Ascending aorta (tissue), 2 donors: ENCODE measurements around the gene ARPC5. TPM values are rescaled to one million over a fixed set of nuclear protein-coding genes. Genes with fewer than 3 reads are reported as not detected.
A peak's percentile ranks its signal among the peaks of the same experiment; 100 is the strongest.
"Not testable (repeated sequence)": the region's sequence is repeated elsewhere in the genome, so short reads cannot be mapped to it uniquely, and the experiment has no call there.

Experiments used
- DNase-seq, 2 donors: peaks; one replicate each; pipeline ENCODE4 v3.0.0-alpha.2; 2019; ENCODE audit warnings: low spot score in 2 of 2
- H3K27ac ChIP-seq, 2 donors: fragments of 200-600 bp; sonication (generic); one replicate each; pipeline ENCODE4 v1.5.1; 2016 to 2017; ENCODE audit warnings: mild to moderate bottlenecking in 1 of 2
- H3K27me3 ChIP-seq: fragments of 200-600 bp; sonication (generic); one replicate; pipeline ENCODE4 v1.5.1; 2017
- H3K36me3 ChIP-seq, 2 donors: fragments of 200-600 bp; sonication (generic); one replicate each; pipeline ENCODE4 v1.5.1; 2016
- H3K4me1 ChIP-seq, 2 donors: fragments of 200-600 bp; sonication (generic); one replicate each; pipeline ENCODE4 v1.5.1; 2016 to 2017; ENCODE audit warnings: mild to moderate bottlenecking in 1 of 2
- H3K4me3 ChIP-seq, 2 donors: fragments of 200-600 bp; sonication (generic); one replicate each; pipeline ENCODE4 v1.5.1; 2016 to 2017; ENCODE audit warnings: mild to moderate bottlenecking in 1 of 2
- H3K9me3 ChIP-seq, 2 donors: fragments of 200-600 bp; sonication (generic); one replicate each; pipeline ENCODE4 v1.5.1; 2016
- CTCF ChIP-seq, 3 experiments: fragments of 200-600 bp in 2 of 3; fragments of 450-650 bp in 1 of 3; sonication (generic) in 2 of 3; IDR thresholded peaks; one replicate each; pipeline ENCODE4 v1.5.1; 2016 to 2019; ENCODE audit warnings: antibody characterized with exemption in 3 of 3, mild to moderate bottlenecking in 1 of 3, moderate library complexity in 1 of 3
- intact Hi-C: fragments of 100-400 bp; cut with DNase I; formaldehyde crosslinking; loops from one replicate; pipeline ENCODE4 v1.15.1; 2023
- total RNA-seq: library from RNA; depleted of rRNA; stranded (reverse); fragments of >200 nt; gene quantifications from one replicate; pipeline ENCODE4 v1.1.0, GENCODE V29; 2016

ARPC5 gene
- total RNA-seq, 1 donor from 2014 or later = 48.3 TPM

GRCh38 chr1:183622013-183622412 is 13.6 kb downstream of the ARPC5 start:
- Histone ChIP-seq H3K27ac (peak overlapping the region; percentile 39), H3K27me3 (no peaks in the 10 kb centered on the region), H3K36me3 (peaks cover 5 to 14% of the 10 kb centered on the region in 2 donors), H3K9me3 (no peaks in the 10 kb centered on the region), H3K4me1 (peaks cover 15 to 31% of the 10 kb centered on the region in 2 donors), H3K4me3 (no peak overlapping the region)
- no peak for TF ChIP-seq CTCF (IDR thresholded peaks at IDR 0.05)
- intact Hi-C loops = loop anchor here (5.0 kb wide), 2 partner anchors 40 to 75 kb away; no protein-coding TSS in a partner anchor
- DNase-seq = no peak

GRCh38 chr1:183620311-183620710 is 15.3 kb downstream of the ARPC5 start:
- Histone ChIP-seq H3K4me1 (peaks cover 5 to 14% of the 10 kb centered on the region in 2 donors), H3K9me3 (no peaks in the 10 kb centered on the region), H3K36me3 (peaks cover 5 to 8% of the 10 kb centered on the region in 2 donors), H3K4me3 (no peak overlapping the region), H3K27ac (no peak overlapping the region), H3K27me3 (no peaks in the 10 kb centered on the region)
- TF ChIP-seq CTCF (IDR thresholded peaks at IDR 0.05) = no peak
- intact Hi-C loops = loop anchor here (5.0 kb wide), 2 partner anchors 38 to 73 kb away; no protein-coding TSS in a partner anchor
- DNase-seq = no peak

GRCh38 chr1:183619781-183620180 is 15.8 kb downstream of the ARPC5 start:
- Histone ChIP-seq H3K4me1 (peaks cover 4 to 10% of the 10 kb centered on the region in 2 donors), H3K36me3 (peaks cover 3 to 5% of the 10 kb centered on the region in 2 donors), H3K27me3 (no peaks in the 10 kb centered on the region), H3K9me3 (no peaks in the 10 kb centered on the region), H3K27ac (no peak overlapping the region), H3K4me3 (no peak overlapping the region)
- TF ChIP-seq CTCF (IDR thresholded peaks at IDR 0.05) = no peak
- intact Hi-C loops = loop anchor here (5.0 kb wide), 2 partner anchors 37 to 72 kb away; no protein-coding TSS in a partner anchor
- DNase-seq = no peak

GRCh38 chr1:183618202-183618601 is 17.4 kb downstream of the ARPC5 start:
- H3K4me3 ChIP-seq, H3K27ac ChIP-seq, H3K36me3 ChIP-seq, DNase-seq, H3K9me3 ChIP-seq, H3K27me3 ChIP-seq, intact Hi-C loops, H3K4me1 ChIP-seq: not testable (repeated sequence)

GRCh38 chr1:183612975-183613374 is 22.6 kb downstream of the ARPC5 start:
- H3K27me3 ChIP-seq, H3K36me3 ChIP-seq, DNase-seq, H3K4me3 ChIP-seq, H3K27ac ChIP-seq, intact Hi-C loops, H3K9me3 ChIP-seq: not testable (repeated sequence)
- peaks cover 0 to 16% of the 10 kb centered on the region in 2 donors for H3K4me1 ChIP-seq

GRCh38 chr1:183612407-183612806 is 23.2 kb downstream of the ARPC5 start:
- Histone ChIP-seq H3K36me3 (no peaks in the 10 kb centered on the region), H3K4me1 (peaks cover 0 to 16% of the 10 kb centered on the region in 2 donors), H3K27me3 (no peaks in the 10 kb centered on the region), H3K4me3 (no peak overlapping the region), H3K9me3 (no peaks in the 10 kb centered on the region), H3K27ac (no peak overlapping the region)
- no peak for TF ChIP-seq CTCF (IDR thresholded peaks at IDR 0.05)
- no peak for DNase-seq
- intact Hi-C loops = no loop called here

GRCh38 chr1:183611021-183611420 is 24.6 kb downstream of the ARPC5 start:
- intact Hi-C loops = no loop called here
- Histone ChIP-seq H3K27ac (no peak overlapping the region), H3K36me3 (no peaks in the 10 kb centered on the region), H3K27me3 (no peaks in the 10 kb centered on the region), H3K4me3 (no peak overlapping the region), H3K4me1 (peaks cover 0 to 16% of the 10 kb centered on the region in 2 donors), H3K9me3 (no peaks in the 10 kb centered on the region)
- no peak for DNase-seq
- no peak for TF ChIP-seq CTCF (IDR thresholded peaks at IDR 0.05)
